ENCODE measurements around the gene SHC2.

- TF ChIP-seq POLR2A (IDR thresholded peaks at IDR 0.05; ENCODE audit: low read length) (no peak), GATA1 (IDR thresholded peaks at IDR 0.05; ENCODE audit: low read depth, low read length) (no peak)
Observed at GRCh38 chr19:430701-431100, 30.1 kb downstream of the SHC2 start.
